ENCODE data around the gene ZNF836. TPM values are rescaled to one million over a fixed set of nuclear protein-coding genes. Genes with fewer than 3 reads are reported as not detected.

The ZNF836 gene
- total RNA-seq, 1 donor from 2014 or later = 2.8 TPM

- peaks cover 98 to 100% of the 10 kb centered on the region in 2 donors for H3K9me3 ChIP-seq
Measured at GRCh38 chr19:52112624-52113023, 58.8 kb downstream of the ZNF836 start.

GRCh38 chr19:52110780-52111179 is 60.6 kb downstream of the ZNF836 start:
- H3K4me3 ChIP-seq = no peak overlapping the region
- peaks cover 96 to 100% of the 10 kb centered on the region in 2 donors for H3K9me3 ChIP-seq
- no peaks in the 10 kb centered on the region for H3K27me3 ChIP-seq
- DNase-seq (ENCODE audit: low spot score in 2 of 2) = no peak
- intact Hi-C loops (cut with DNase I) = no loop called here
- peaks cover 5 to 16% of the 10 kb centered on the region in 2 donors for H3K36me3 ChIP-seq
- no peaks in the 10 kb centered on the region for H3K4me1 ChIP-seq
- TF ChIP-seq CTCF (IDR thresholded peaks at IDR 0.05) = no peak
- no peak overlapping the region for H3K27ac ChIP-seq

More at GRCh38 chr19:52112624-52113023, 58.8 kb downstream of the ZNF836 start:
- no peak overlapping the region for H3K4me3 ChIP-seq
- H3K36me3 ChIP-seq = peaks cover 23 to 34% of the 10 kb centered on the region in 2 donors
- H3K27me3 ChIP-seq = no peaks in the 10 kb centered on the region
- intact Hi-C loops (cut with DNase I) = no loop called here
- H3K4me1 ChIP-seq = no peaks in the 10 kb centered on the region
- H3K27ac ChIP-seq = no peak overlapping the region
- no peak for TF ChIP-seq CTCF (IDR thresholded peaks at IDR 0.05)
- no peak for DNase-seq (ENCODE audit: low spot score in 2 of 2)

Other genes with a start within 250 kb of the ZNF836 start
- gene ZNF613, start 244.1 kb downstream of the ZNF836 start, total RNA-seq = 4.0 TPM
- gene ZNF350, start 184.8 kb downstream of the ZNF836 start, total RNA-seq = 11.4 TPM
- 11.7 TPM for gene ZNF615, start 163.4 kb downstream of the ZNF836 start, total RNA-seq
- gene ZNF614, start 143.2 kb downstream of the ZNF836 start, total RNA-seq = 1.7 TPM
- 6.1 TPM for gene ZNF432, start 122.8 kb downstream of the ZNF836 start, total RNA-seq
- gene ZNF841, start 75.9 kb downstream of the ZNF836 start, total RNA-seq = 6.9 TPM
- gene ZNF616, start 31.7 kb downstream of the ZNF836 start, total RNA-seq = 1.2 TPM
- gene PPP2R1A, start 18.4 kb upstream of the ZNF836 start, total RNA-seq = 215 TPM
- 2.3 TPM for gene ZNF766, start 98.0 kb upstream of the ZNF836 start, total RNA-seq
- gene ZNF480, start 125.5 kb upstream of the ZNF836 start, total RNA-seq = 4.4 TPM
- not detected for gene ZNF610, start 164.6 kb upstream of the ZNF836 start, total RNA-seq
- 21.5 TPM for gene ZNF880, start 198.3 kb upstream of the ZNF836 start, total RNA-seq
- 4.0 TPM for gene ZNF528, start 226.2 kb upstream of the ZNF836 start, total RNA-seq